ENCODE results near the gene EFCAB13.
"Not testable (repeated sequence)": the region's sequence is repeated elsewhere in the genome, so short reads cannot be mapped to it uniquely, and the experiment has no call there.

EFCAB13 gene

GRCh38 chr17:47470836-47471235 is 147.1 kb downstream of the EFCAB13 start:
- DNase-seq (ENCODE audit: low read depth), result no peak
- H3K4me3 ChIP-seq (ENCODE audit: control insufficient read depth, low read depth, low read length), result no peak overlapping the region
- TF ChIP-seq, protein P1, sequence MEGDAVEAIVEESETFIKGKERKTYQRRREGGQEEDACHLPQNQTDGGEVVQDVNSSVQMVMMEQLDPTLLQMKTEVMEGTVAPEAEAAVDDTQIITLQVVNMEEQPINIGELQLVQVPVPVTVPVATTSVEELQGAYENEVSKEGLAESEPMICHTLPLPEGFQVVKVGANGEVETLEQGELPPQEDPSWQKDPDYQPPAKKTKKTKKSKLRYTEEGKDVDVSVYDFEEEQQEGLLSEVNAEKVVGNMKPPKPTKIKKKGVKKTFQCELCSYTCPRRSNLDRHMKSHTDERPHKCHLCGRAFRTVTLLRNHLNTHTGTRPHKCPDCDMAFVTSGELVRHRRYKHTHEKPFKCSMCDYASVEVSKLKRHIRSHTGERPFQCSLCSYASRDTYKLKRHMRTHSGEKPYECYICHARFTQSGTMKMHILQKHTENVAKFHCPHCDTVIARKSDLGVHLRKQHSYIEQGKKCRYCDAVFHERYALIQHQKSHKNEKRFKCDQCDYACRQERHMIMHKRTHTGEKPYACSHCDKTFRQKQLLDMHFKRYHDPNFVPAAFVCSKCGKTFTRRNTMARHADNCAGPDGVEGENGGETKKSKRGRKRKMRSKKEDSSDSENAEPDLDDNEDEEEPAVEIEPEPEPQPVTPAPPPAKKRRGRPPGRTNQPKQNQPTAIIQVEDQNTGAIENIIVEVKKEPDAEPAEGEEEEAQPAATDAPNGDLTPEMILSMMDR (IDR thresholded peaks at IDR 0.05; ENCODE audit: control insufficient read depth, insufficient read depth, low read depth, low read length, missing control alignments), result no peak

DNA sequence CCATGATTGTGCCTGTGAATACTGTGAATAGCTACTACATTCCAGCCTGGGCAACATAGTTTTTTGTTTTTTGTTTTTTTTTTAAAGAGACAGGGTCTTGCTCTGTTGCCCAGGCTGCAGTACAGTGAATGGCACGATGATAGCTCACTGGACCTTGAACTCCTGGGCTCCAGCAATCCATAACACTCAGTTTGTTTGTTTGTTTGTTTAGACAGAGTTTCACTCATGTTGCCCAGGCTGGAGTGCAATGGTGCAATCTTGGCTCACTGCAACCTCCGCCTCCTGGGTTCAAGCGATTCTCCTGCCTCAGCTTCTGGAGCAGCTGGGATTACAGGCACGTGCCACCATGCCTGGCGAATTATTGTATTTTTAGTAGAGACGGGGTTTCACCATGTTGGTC is 148.3 kb downstream of the EFCAB13 start:
- not testable (repeated sequence) for H3K4me3 ChIP-seq (ENCODE audit: control insufficient read depth, low read depth, low read length); DNase-seq (ENCODE audit: low read depth)

Data from AG09309 (cell line).